Thyroid gland (tissue), 4 donors: ENCODE measurements around the gene GRID2IP.
A peak's percentile ranks its signal among the peaks of the same experiment; 100 is the strongest.

Experiments used
- POLR2A ChIP-seq, 2 donors: fragments of 450-650 bp; IDR thresholded peaks; one replicate each; pipeline ENCODE4 v1.6.1; 2017; ENCODE audit warnings: antibody characterized with exemption in 2 of 2, mild to moderate bottlenecking in 2 of 2, moderate library complexity in 1 of 2
- TF ChIP-seq, protein P1 (sequence below), 6 experiments: fragments of 200-600 bp in 3 of 6; fragments of 450-650 bp in 3 of 6; sonication (generic) in 3 of 6; IDR thresholded peaks; one replicate each; pipeline ENCODE4 v1.5.1; 2016 to 2019; ENCODE audit warnings: antibody characterized with exemption in 6 of 6, mild to moderate bottlenecking in 2 of 6, inconsistent platforms in 1 of 6, moderate library complexity in 1 of 6

DNA sequence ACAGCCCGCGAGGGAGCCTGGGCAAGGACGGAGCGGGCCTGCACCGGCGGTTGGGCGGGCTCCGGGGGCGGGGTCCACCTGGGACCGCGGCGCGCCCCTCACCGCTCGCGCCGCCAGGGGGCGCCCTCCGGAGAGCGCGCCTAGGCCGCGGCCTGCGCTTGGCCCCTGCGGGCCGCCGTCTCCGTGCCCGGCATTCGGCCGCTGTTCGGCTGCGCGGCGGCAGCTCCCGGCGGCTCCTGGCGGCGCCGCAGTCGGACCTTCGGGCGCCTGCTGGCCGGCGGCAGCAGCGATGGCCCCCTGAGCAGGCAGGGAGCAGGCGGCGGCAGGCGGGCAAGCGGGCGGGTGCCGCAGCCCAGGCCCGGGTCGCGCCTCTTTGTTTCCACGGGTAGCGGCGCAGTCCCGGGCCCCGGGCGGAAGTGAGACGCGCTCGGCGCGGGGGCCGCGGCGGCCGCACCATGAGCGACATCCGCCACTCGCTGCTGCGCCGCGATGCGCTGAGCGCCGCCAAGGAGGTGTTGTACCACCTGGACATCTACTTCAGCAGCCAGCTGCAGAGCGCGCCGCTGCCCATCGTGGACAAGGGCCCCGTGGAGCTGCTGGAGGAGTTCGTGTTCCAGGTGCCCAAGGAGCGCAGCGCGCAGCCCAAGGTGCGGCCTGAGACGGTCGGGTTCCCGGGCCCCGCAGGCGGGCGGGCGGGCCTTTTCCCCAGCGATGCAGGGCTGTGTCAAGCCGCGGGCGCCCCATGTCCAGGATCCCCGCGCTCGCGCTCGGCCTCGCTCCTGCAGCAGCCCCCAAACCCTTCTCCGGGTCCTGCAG, 38.8 kb upstream of the GRID2IP start, which contains the start of gene INTS15:
- TF ChIP-seq, protein P1, sequence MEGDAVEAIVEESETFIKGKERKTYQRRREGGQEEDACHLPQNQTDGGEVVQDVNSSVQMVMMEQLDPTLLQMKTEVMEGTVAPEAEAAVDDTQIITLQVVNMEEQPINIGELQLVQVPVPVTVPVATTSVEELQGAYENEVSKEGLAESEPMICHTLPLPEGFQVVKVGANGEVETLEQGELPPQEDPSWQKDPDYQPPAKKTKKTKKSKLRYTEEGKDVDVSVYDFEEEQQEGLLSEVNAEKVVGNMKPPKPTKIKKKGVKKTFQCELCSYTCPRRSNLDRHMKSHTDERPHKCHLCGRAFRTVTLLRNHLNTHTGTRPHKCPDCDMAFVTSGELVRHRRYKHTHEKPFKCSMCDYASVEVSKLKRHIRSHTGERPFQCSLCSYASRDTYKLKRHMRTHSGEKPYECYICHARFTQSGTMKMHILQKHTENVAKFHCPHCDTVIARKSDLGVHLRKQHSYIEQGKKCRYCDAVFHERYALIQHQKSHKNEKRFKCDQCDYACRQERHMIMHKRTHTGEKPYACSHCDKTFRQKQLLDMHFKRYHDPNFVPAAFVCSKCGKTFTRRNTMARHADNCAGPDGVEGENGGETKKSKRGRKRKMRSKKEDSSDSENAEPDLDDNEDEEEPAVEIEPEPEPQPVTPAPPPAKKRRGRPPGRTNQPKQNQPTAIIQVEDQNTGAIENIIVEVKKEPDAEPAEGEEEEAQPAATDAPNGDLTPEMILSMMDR (IDR thresholded peaks at IDR 0.05): peak in 5 of 6 experiments; percentile 22 to 99 (median 95)
- peak in 1 of 2 donors; percentile 79 for TF ChIP-seq POLR2A (IDR thresholded peaks at IDR 0.05)
